ENCODE results near the gene ARHGAP28.
"Not testable (repeated sequence)": the region's sequence is repeated elsewhere in the genome, so short reads cannot be mapped to it uniquely, and the experiment has no call there.

Gene ARHGAP28

GRCh38 chr18:6929370-6930102 lies 200.0 kb downstream of the ARHGAP28 start:
- DNase-seq (ENCODE audit: low read depth) = no peak

- no peak for DNase-seq (ENCODE audit: low read depth)
Observed at GRCh38 chr18:6934859-6935258, 205.3 kb downstream of the ARHGAP28 start.

GRCh38 chr18:6938003-6938402 lies 208.5 kb downstream of the ARHGAP28 start:
- DNase-seq (ENCODE audit: low read depth) = no peak

GRCh38 chr18:6938403-6938802 lies 208.9 kb downstream of the ARHGAP28 start:
- not testable (repeated sequence) for DNase-seq (ENCODE audit: low read depth)

- DNase-seq (ENCODE audit: low read depth) = no peak
Observed at GRCh38 chr18:6939972-6940371, 210.5 kb downstream of the ARHGAP28 start.

- no peak for DNase-seq (ENCODE audit: low read depth)
Observed at GRCh38 chr18:6940451-6940850, 210.9 kb downstream of the ARHGAP28 start.

GRCh38 chr18:6941996-6942395 lies 212.5 kb downstream of the ARHGAP28 start:
- no peak for DNase-seq (ENCODE audit: low read depth)

GRCh38 chr18:6942742-6943141 lies 213.2 kb downstream of the ARHGAP28 start:
- no peak for DNase-seq (ENCODE audit: low read depth)

- DNase-seq (ENCODE audit: low read depth) = no peak
Observed at GRCh38 chr18:6943143-6943542, 213.6 kb downstream of the ARHGAP28 start.

- no peak for DNase-seq (ENCODE audit: low read depth)
Observed at GRCh38 chr18:6947338-6948030, 218.0 kb downstream of the ARHGAP28 start.

- DNase-seq (ENCODE audit: low read depth) = no peak
Observed at GRCh38 chr18:6948281-6949055, 219.0 kb downstream of the ARHGAP28 start.

- DNase-seq (ENCODE audit: low read depth) = no peak
Observed at GRCh38 chr18:6949800-6950586, 220.5 kb downstream of the ARHGAP28 start.

- no peak for DNase-seq (ENCODE audit: low read depth)
Observed at GRCh38 chr18:6950641-6951040, 221.1 kb downstream of the ARHGAP28 start.

- DNase-seq (ENCODE audit: low read depth) = no peak
Observed at GRCh38 chr18:6951336-6952090, 222.0 kb downstream of the ARHGAP28 start.

- no peak for DNase-seq (ENCODE audit: low read depth)
Observed at GRCh38 chr18:6954501-6954900, 225.0 kb downstream of the ARHGAP28 start.

- no peak for DNase-seq (ENCODE audit: low read depth)
Observed at GRCh38 chr18:6955304-6955703, 225.8 kb downstream of the ARHGAP28 start.

GRCh38 chr18:6956495-6956894 lies 227.0 kb downstream of the ARHGAP28 start:
- no peak for DNase-seq (ENCODE audit: low read depth)

- no peak for DNase-seq (ENCODE audit: low read depth)
Observed at GRCh38 chr18:6956999-6957398, 227.5 kb downstream of the ARHGAP28 start.

- DNase-seq (ENCODE audit: low read depth) = no peak
Observed at GRCh38 chr18:6959110-6959509, 229.6 kb downstream of the ARHGAP28 start.

GRCh38 chr18:6960124-6960523 lies 230.6 kb downstream of the ARHGAP28 start:
- no peak for DNase-seq (ENCODE audit: low read depth)

GRCh38 chr18:6960656-6961055 lies 231.1 kb downstream of the ARHGAP28 start:
- peak; percentile 5 for DNase-seq (ENCODE audit: low read depth)

All from GM04504 (cell line).